ENCODE results near the gene COL5A1.

The COL5A1 gene

GRCh38 chr9:134887219-134887618 is 245.6 kb downstream of the COL5A1 start:
- TF ChIP-seq ZFX (IDR thresholded peaks at IDR 0.05), result no peak
- TF ChIP-seq, protein P1, sequence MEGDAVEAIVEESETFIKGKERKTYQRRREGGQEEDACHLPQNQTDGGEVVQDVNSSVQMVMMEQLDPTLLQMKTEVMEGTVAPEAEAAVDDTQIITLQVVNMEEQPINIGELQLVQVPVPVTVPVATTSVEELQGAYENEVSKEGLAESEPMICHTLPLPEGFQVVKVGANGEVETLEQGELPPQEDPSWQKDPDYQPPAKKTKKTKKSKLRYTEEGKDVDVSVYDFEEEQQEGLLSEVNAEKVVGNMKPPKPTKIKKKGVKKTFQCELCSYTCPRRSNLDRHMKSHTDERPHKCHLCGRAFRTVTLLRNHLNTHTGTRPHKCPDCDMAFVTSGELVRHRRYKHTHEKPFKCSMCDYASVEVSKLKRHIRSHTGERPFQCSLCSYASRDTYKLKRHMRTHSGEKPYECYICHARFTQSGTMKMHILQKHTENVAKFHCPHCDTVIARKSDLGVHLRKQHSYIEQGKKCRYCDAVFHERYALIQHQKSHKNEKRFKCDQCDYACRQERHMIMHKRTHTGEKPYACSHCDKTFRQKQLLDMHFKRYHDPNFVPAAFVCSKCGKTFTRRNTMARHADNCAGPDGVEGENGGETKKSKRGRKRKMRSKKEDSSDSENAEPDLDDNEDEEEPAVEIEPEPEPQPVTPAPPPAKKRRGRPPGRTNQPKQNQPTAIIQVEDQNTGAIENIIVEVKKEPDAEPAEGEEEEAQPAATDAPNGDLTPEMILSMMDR (conservative IDR thresholded peaks at IDR 0.05), result no peak
- no peak overlapping the region for H3K27ac ChIP-seq

DNA sequence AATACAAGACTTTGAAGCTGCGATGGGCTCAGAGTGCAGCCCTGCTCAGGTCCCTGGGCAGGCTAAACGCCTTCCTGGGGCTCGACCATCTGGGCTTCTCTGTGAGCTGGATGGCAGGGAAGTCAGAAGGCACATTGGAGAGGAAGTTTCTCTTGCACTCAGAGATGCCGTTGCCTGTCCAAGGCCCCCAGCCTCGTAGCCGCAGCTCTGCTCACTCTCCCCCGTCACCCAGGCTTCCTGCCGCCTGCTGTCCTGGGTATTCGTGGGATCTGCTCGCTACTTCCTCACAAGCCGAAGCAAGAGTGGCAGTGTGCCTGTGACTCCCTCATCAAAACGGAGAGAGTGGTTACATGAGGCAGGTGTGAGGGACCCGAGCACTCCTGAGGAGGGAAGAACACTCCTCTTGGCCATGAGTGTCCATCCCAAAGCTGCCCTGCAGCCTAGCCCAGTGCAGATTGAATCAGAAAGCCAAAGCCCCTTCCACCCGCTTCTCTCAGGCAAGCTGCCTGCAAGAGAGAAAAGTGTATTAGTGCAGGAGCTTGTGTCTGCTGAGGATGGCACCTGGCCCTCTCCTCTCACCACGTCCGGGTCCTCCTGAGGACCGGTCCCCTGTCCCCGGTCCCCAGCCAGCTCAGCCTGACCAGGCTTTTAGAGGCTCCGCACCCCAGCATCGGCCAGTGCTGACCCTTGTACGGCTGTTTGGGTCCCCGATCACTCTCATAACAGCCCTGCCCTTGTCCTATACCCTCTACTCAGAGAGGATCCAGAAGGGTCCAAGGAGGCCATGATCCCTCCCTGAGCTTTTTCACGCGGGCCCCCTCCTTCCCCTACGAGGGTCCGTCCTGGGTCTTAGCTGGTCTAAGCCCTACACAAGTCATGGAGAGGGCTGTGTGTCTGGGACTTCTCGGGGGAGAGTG is 246.3 kb downstream of the COL5A1 start:
- no peak for TF ChIP-seq ZFX (IDR thresholded peaks at IDR 0.05)
- TF ChIP-seq, protein P1 (conservative IDR thresholded peaks at IDR 0.05), result no peak
- no peak overlapping the region for H3K27ac ChIP-seq

GRCh38 chr9:134888603-134889190 is 247.1 kb downstream of the COL5A1 start:
- TF ChIP-seq, protein P1 (conservative IDR thresholded peaks at IDR 0.05), result no peak
- TF ChIP-seq ZFX (IDR thresholded peaks at IDR 0.05), result no peak
- no peak overlapping the region for H3K27ac ChIP-seq

GRCh38 chr9:134889386-134890154 is 248.0 kb downstream of the COL5A1 start:
- TF ChIP-seq ZFX (IDR thresholded peaks at IDR 0.05), result no peak
- TF ChIP-seq, protein P1 (conservative IDR thresholded peaks at IDR 0.05), result no peak
- H3K27ac ChIP-seq, result no peak overlapping the region

- TF ChIP-seq, protein P1 (conservative IDR thresholded peaks at IDR 0.05), result no peak
- no peak for TF ChIP-seq ZFX (IDR thresholded peaks at IDR 0.05)
- no peak overlapping the region for H3K27ac ChIP-seq
Measured at GRCh38 chr9:134890155-134890495, 248.5 kb downstream of the COL5A1 start.

DNA sequence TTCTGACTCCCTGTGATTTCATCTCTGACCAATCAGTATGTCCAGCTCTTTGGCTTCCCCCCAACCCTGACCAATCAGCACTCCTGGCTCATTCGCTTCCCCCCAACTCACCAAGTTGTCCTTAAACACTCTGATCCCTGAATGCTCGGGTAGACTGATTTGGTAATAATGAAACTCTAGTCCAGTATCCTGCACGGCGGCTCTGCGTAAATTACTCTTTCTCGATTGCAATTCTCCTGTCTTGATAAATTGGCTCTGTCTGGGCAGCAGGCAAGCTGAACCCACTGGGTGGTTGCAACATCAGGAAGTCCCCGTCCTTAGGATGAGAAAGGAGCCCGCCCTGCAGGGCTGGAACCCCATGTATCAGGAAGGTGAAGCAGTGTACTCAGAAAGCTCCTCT is 249.4 kb downstream of the COL5A1 start:
- no peak overlapping the region for H3K27ac ChIP-seq
- TF ChIP-seq, protein P1 (conservative IDR thresholded peaks at IDR 0.05), result no peak
- no peak for TF ChIP-seq ZFX (IDR thresholded peaks at IDR 0.05)

DNA sequence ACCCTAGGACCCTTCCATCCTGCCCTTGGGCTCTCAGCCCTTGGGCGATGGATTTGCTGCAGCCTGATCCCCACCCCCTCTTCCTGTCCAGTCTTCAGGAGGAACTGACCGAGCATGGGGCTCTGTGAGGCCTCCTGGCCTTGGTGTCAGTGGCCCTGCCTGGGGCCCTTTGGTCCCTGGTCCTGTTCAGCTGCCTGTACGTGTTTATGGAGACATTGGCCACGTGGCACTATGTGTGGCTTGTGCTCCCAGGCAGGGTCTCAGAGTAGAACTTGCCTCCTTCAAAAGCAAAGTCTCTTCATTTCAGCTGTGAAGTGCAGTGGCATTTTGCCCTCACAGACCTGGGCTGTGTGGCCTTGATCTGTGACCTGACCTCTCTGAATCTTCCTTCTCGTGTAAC is 250.1 kb downstream of the COL5A1 start:
- no peak for TF ChIP-seq ZFX (IDR thresholded peaks at IDR 0.05)

More for the DNA sequence above, 250.1 kb downstream of the COL5A1 start:
- no peak overlapping the region for H3K27ac ChIP-seq

All from C4-2B (cell line).